Caco-2 (cell line): ENCODE data around the gene MDP1. TPM values are rescaled to one million over a fixed set of nuclear protein-coding genes. Genes with fewer than 3 reads are reported as not detected.

Experiments
- BruUV-seq: library from RNA; stranded (reverse); fragments of 400-500 nt; replicated peaks from 2 replicates; lab custom pipeline; 2021; lab: Mats Ljungman, UMichigan
- CTCF ChIA-PET: fragments of 300-600 bp; sonication (Branson Sonifier 250); formaldehyde crosslinking; loops from one replicate; lab custom pipeline; 2022; ENCODE audit warnings: antibody characterized with exemption; lab: Charles Lee
- POLR2A ChIA-PET: fragments of 300-600 bp; sonication (Branson Sonifier 250); formaldehyde crosslinking; loops from one replicate; lab custom pipeline; 2022; ENCODE audit warnings: antibody characterized with exemption; lab: Charles Lee
- DNase-seq, 2 experiments: peaks; one replicate each; pipeline versions ENCODE4 v3.0.0 to v3.0.0-alpha.2; 2020 to 2022
- H3K27me3 ChIP-seq: replicated peaks from 2 replicates; pipeline ENCODE4 v1.6.0; 2011; ENCODE audit warnings: low read length; ENCODE audit not compliant: control insufficient read depth, insufficient read depth
- H3K36me3 ChIP-seq: 2 replicates; pipeline ENCODE4 v1.5.1; 2011; ENCODE audit warnings: low read length; ENCODE audit not compliant: control insufficient read depth, insufficient read depth
- H3K4me1 ChIP-seq: fragments of 250-450 bp; sonication (Bioruptor Pico); 2 replicates; pipeline ENCODE4 v1.5.1; 2020; ENCODE audit warnings: mild to moderate bottlenecking
- H3K4me3 ChIP-seq: 2 replicates; pipeline ENCODE4 v1.5.1; 2011; ENCODE audit warnings: low read depth, mild to moderate bottlenecking, control low read depth, low read length
- H3K9me3 ChIP-seq: fragments of 250-450 bp; sonication (Bioruptor Pico); 2 replicates; pipeline ENCODE4 v1.5.1; 2020; ENCODE audit warnings: mild to moderate bottlenecking, moderate library complexity
- H3K27ac Mint-ChIP-seq: one replicate; pipeline ENCODE4 v1.8.0; 2022; ENCODE audit warnings: mixed read lengths; ENCODE audit not compliant: unreplicated experiment
- H3K27me3 Mint-ChIP-seq: one replicate; pipeline ENCODE4 v1.8.0; 2022; ENCODE audit warnings: mixed read lengths; ENCODE audit not compliant: insufficient read depth, unreplicated experiment
- H3K36me3 Mint-ChIP-seq: one replicate; pipeline ENCODE4 v1.8.0; 2022; ENCODE audit warnings: mild to moderate bottlenecking, mixed read lengths; ENCODE audit not compliant: insufficient read depth, unreplicated experiment
- H3K4me1 Mint-ChIP-seq: one replicate; pipeline ENCODE4 v1.8.0; 2022; ENCODE audit warnings: low read depth, mixed read lengths; ENCODE audit not compliant: unreplicated experiment
- H3K4me3 Mint-ChIP-seq: one replicate; pipeline ENCODE4 v1.8.0; 2022; ENCODE audit warnings: mild to moderate bottlenecking, moderate library complexity, mixed read lengths; ENCODE audit not compliant: unreplicated experiment
- H3K9me3 Mint-ChIP-seq: one replicate; pipeline ENCODE4 v1.8.0; 2022; ENCODE audit warnings: mixed read lengths; ENCODE audit not compliant: unreplicated experiment
- CTCF ChIP-seq, 2 experiments: fragments of 200-600 bp in 1 of 2; IDR thresholded peaks; 1 replicate in 1 of 2; 2 replicates in 1 of 2; pipeline versions ENCODE4 v1.5.1 to v1.8.0; 2011 to 2022; ENCODE audit warnings: antibody characterized with exemption in 1 of 2, control low read depth in 1 of 2, inconsistent platforms in 1 of 2, low read depth in 1 of 2, low read length in 1 of 2, mild to moderate bottlenecking in 1 of 2, moderate library complexity in 1 of 2; ENCODE audit not compliant: insufficient read depth in 1 of 2, severe bottlenecking in 1 of 2, unreplicated experiment in 1 of 2
- intact Hi-C: fragments of 100-400 bp; cut with micrococcal nuclease; formaldehyde crosslinking; loops from one replicate; pipeline ENCODE4 v1.10.0; 2022; ENCODE audit not compliant: unreplicated experiment
- total RNA-seq: library from RNA; stranded (reverse); gene quantifications from 2 replicates; pipeline ENCODE4 v1.2.3, GENCODE V29; 2022

Gene MDP1
- total RNA-seq, 1 experiment from 2014 or later, result 20.5 TPM

GRCh38 chr14:24250354-24250753 lies 34.5 kb upstream of the MDP1 start:
- POLR2A ChIA-PET, result interaction anchor here (1.2 kb wide), 1 partner anchor 21 kb away, joined by 3 read pairs; the partner anchor contains the start of gene RABGGTA
- H3K4me1 Mint-ChIP-seq, result no peaks in the 10 kb centered on the region
- no peaks in the 10 kb centered on the region; the same call in 1 of the 2 replicates for H3K36me3 ChIP-seq

GRCh38 chr14:24249230-24250021 lies 33.6 kb upstream of the MDP1 start:
- intact Hi-C loops, result no loop called here
- H3K27ac Mint-ChIP-seq, result no peak overlapping the region
- ChIA-PET POLR2A (no interaction called here), CTCF (interaction anchor here (1.2 to 1.3 kb wide), 2 partner anchors 48 to 58 kb away, joined by 3 to 4 read pairs; partner anchors contain the start of gene CIDEB)
- no peaks in the 10 kb centered on the region for H3K27me3 Mint-ChIP-seq
- no TSS peak for BruUV-seq
- no peaks in the 10 kb centered on the region; the same call in 1 of the 2 replicates for H3K36me3 ChIP-seq
- H3K27me3 ChIP-seq, result no peaks in the 10 kb centered on the region
- H3K9me3 ChIP-seq, result no peaks in the 10 kb centered on the region
- H3K9me3 Mint-ChIP-seq, result no peaks in the 10 kb centered on the region
- peaks cover 13% of the 10 kb centered on the region for H3K4me1 ChIP-seq
- no peak overlapping the region for H3K4me3 ChIP-seq
- no peaks in the 10 kb centered on the region for H3K36me3 Mint-ChIP-seq
- DNase-seq, result no peak
- no peak overlapping the region for H3K4me3 Mint-ChIP-seq
- H3K4me1 Mint-ChIP-seq, result no peaks in the 10 kb centered on the region
- TF ChIP-seq CTCF (IDR thresholded peaks at IDR 0.05; ENCODE audit: insufficient read depth in 1 of 2, low read depth in 1 of 2, low read length in 1 of 2, severe bottlenecking in 1 of 2, unreplicated experiment in 1 of 2), result no peak

More at GRCh38 chr14:24250354-24250753, 34.5 kb upstream of the MDP1 start:
- no peak for TF ChIP-seq CTCF (IDR thresholded peaks at IDR 0.05; ENCODE audit: insufficient read depth in 1 of 2, low read depth in 1 of 2, low read length in 1 of 2, severe bottlenecking in 1 of 2, unreplicated experiment in 1 of 2)
- no TSS peak for BruUV-seq
- H3K4me1 ChIP-seq, result peaks cover 13% of the 10 kb centered on the region
- no peak for DNase-seq
- H3K27ac Mint-ChIP-seq, result no peak overlapping the region
- intact Hi-C loops, result no loop called here
- H3K4me3 ChIP-seq, result no peak overlapping the region
- no peaks in the 10 kb centered on the region for H3K9me3 Mint-ChIP-seq
- H3K9me3 ChIP-seq, result no peaks in the 10 kb centered on the region
- no peaks in the 10 kb centered on the region for H3K27me3 Mint-ChIP-seq
- H3K36me3 Mint-ChIP-seq, result no peaks in the 10 kb centered on the region
- H3K27me3 ChIP-seq, result no peaks in the 10 kb centered on the region
- CTCF ChIA-PET, result interaction anchor here (2.5 to 2.9 kb wide), 2 partner anchors 8 to 47 kb away, joined by 16 read pairs; partner anchors contain the start of gene TINF2
- H3K4me3 Mint-ChIP-seq, result no peak overlapping the region

GRCh38 chr14:24247422-24247821 lies 31.6 kb upstream of the MDP1 start:
- Histone ChIP-seq H3K36me3 (no peaks in the 10 kb centered on the region), H3K9me3 (no peaks in the 10 kb centered on the region), H3K4me1 (peaks cover 6% of the 10 kb centered on the region), H3K27me3 (no peaks in the 10 kb centered on the region), H3K4me3 (no peak overlapping the region)
- Mint-ChIP-seq H3K36me3 (peaks cover 8% of the 10 kb centered on the region), H3K4me3 (no peak overlapping the region), H3K27ac (no peak overlapping the region), H3K4me1 (no peaks in the 10 kb centered on the region), H3K27me3 (no peaks in the 10 kb centered on the region), H3K9me3 (no peaks in the 10 kb centered on the region)
- intact Hi-C loops, result no loop called here
- TF ChIP-seq CTCF (IDR thresholded peaks at IDR 0.05; ENCODE audit: insufficient read depth in 1 of 2, low read depth in 1 of 2, low read length in 1 of 2, severe bottlenecking in 1 of 2, unreplicated experiment in 1 of 2), result no peak
- DNase-seq, result no peak
- no TSS peak for BruUV-seq
- CTCF ChIA-PET, result interaction anchor here (1.4 to 1.6 kb wide), 2 partner anchors 24 to 61 kb away, joined by 4 to 5 read pairs; partner anchors contain the start of gene RABGGTA
- POLR2A ChIA-PET, result no interaction called here
